Measurements from ENCODE around the gene TENM3. TPM values are rescaled to one million over a fixed set of nuclear protein-coding genes. Genes with fewer than 3 reads are reported as not detected.

TENM3 gene
- total RNA-seq, 1 experiment from 2014 or later: 71.0 TPM

GRCh38 chr4:182271731-182272130 lies 28.5 kb downstream of the TENM3 start:
- H3K27me3 Mint-ChIP-seq (ENCODE audit: low read depth): no peaks in the 10 kb centered on the region
- H3K36me3 Mint-ChIP-seq: peaks cover 28% of the 10 kb centered on the region
- peaks cover 16% of the 10 kb centered on the region for H3K9me3 Mint-ChIP-seq
- DNase-seq (ENCODE audit: low spot score) (no peak), ATAC-seq (no peak)
- H3K4me3 Mint-ChIP-seq: no peak overlapping the region
- TF ChIP-seq ETV6 (CRISPR knock-in tag; IDR thresholded peaks at IDR 0.05): no peak
- TF ChIP-seq, protein P1, sequence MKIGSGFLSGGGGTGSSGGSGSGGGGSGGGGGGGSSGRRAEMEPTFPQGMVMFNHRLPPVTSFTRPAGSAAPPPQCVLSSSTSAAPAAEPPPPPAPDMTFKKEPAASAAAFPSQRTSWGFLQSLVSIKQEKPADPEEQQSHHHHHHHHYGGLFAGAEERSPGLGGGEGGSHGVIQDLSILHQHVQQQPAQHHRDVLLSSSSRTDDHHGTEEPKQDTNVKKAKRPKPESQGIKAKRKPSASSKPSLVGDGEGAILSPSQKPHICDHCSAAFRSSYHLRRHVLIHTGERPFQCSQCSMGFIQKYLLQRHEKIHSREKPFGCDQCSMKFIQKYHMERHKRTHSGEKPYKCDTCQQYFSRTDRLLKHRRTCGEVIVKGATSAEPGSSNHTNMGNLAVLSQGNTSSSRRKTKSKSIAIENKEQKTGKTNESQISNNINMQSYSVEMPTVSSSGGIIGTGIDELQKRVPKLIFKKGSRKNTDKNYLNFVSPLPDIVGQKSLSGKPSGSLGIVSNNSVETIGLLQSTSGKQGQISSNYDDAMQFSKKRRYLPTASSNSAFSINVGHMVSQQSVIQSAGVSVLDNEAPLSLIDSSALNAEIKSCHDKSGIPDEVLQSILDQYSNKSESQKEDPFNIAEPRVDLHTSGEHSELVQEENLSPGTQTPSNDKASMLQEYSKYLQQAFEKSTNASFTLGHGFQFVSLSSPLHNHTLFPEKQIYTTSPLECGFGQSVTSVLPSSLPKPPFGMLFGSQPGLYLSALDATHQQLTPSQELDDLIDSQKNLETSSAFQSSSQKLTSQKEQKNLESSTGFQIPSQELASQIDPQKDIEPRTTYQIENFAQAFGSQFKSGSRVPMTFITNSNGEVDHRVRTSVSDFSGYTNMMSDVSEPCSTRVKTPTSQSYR (CRISPR knock-in tag; IDR thresholded peaks at IDR 0.05): no peak
- TF ChIP-seq ZNF121 (CRISPR knock-in tag; IDR thresholded peaks at IDR 0.05): no peak
- TF ChIP-seq E2F4 (CRISPR knock-in tag; IDR thresholded peaks at IDR 0.05; ENCODE audit: borderline replicate concordance, low read depth): no peak
- TF ChIP-seq NR1H2 (CRISPR knock-in tag; IDR thresholded peaks at IDR 0.05): no peak
- TF ChIP-seq OVOL2 (CRISPR knock-in tag; IDR thresholded peaks at IDR 0.05; ENCODE audit: borderline replicate concordance): no peak
- TF ChIP-seq TP53 (CRISPR knock-in tag; IDR thresholded peaks at IDR 0.05): no peak
- TF ChIP-seq PRRX2 (CRISPR knock-in tag; IDR thresholded peaks at IDR 0.05): no peak
- TF ChIP-seq, protein P2, sequence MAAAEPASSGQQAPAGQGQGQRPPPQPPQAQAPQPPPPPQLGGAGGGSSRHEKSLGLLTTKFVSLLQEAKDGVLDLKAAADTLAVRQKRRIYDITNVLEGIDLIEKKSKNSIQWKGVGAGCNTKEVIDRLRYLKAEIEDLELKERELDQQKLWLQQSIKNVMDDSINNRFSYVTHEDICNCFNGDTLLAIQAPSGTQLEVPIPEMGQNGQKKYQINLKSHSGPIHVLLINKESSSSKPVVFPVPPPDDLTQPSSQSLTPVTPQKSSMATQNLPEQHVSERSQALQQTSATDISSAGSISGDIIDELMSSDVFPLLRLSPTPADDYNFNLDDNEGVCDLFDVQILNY (CRISPR knock-in tag; IDR thresholded peaks at IDR 0.05): no peak
- ChIA-PET CTCF (no interaction called here), POLR2A (no interaction called here)
- H3K4me1 Mint-ChIP-seq: peaks cover 62% of the 10 kb centered on the region
- H3K27ac Mint-ChIP-seq: no peak overlapping the region

- ATAC-seq (no peak), DNase-seq (ENCODE audit: low spot score) (no peak)
- POLR2A ChIA-PET: no interaction called here
- Mint-ChIP-seq H3K9me3 (peaks cover 13% of the 10 kb centered on the region), H3K36me3 (peaks cover 24% of the 10 kb centered on the region), H3K4me3 (no peak overlapping the region), H3K4me1 (peaks cover 62% of the 10 kb centered on the region), H3K27me3 (ENCODE audit: low read depth) (no peaks in the 10 kb centered on the region), H3K27ac (0 out of 2 replicates have a peak overlapping the region, but pooled peaks have one; percentile 19)
- CTCF ChIA-PET: no interaction called here
- TF ChIP-seq CREM (CRISPR knock-in tag; IDR thresholded peaks at IDR 0.05) (no peak), ATF1 (CRISPR knock-in tag; IDR thresholded peaks at IDR 0.05) (no peak), PRRX2 (CRISPR knock-in tag; IDR thresholded peaks at IDR 0.05) (no peak), GRHL2 (CRISPR knock-in tag; IDR thresholded peaks at IDR 0.05; ENCODE audit: insufficient replicate concordance, severe bottlenecking) (no peak), E2F1 (CRISPR knock-in tag; IDR thresholded peaks at IDR 0.05) (no peak), AR (CRISPR knock-in tag; IDR thresholded peaks at IDR 0.05) (no peak), IRF1 (CRISPR knock-in tag; IDR thresholded peaks at IDR 0.05) (no peak), E2F4 (CRISPR knock-in tag; IDR thresholded peaks at IDR 0.05; ENCODE audit: borderline replicate concordance, low read depth) (no peak), EMX1 (CRISPR knock-in tag; IDR thresholded peaks at IDR 0.05) (no peak), NR1H2 (CRISPR knock-in tag; IDR thresholded peaks at IDR 0.05) (no peak), FOXP1 (CRISPR knock-in tag; IDR thresholded peaks at IDR 0.05; ENCODE audit: borderline replicate concordance) (no peak), KAT7 (CRISPR knock-in tag; IDR thresholded peaks at IDR 0.05; ENCODE audit: borderline replicate concordance) (no peak)
- TF ChIP-seq, protein P3, sequence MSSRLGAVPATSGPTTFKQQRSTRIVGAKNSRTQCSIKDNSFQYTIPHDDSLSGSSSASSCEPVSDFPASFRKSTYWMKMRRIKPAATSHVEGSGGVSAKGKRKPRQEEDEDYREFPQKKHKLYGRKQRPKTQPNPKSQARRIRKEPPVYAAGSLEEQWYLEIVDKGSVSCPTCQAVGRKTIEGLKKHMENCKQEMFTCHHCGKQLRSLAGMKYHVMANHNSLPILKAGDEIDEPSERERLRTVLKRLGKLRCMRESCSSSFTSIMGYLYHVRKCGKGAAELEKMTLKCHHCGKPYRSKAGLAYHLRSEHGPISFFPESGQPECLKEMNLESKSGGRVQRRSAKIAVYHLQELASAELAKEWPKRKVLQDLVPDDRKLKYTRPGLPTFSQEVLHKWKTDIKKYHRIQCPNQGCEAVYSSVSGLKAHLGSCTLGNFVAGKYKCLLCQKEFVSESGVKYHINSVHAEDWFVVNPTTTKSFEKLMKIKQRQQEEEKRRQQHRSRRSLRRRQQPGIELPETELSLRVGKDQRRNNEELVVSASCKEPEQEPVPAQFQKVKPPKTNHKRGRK (CRISPR knock-in tag; IDR thresholded peaks at IDR 0.05; ENCODE audit: borderline replicate concordance): no peak
- TF ChIP-seq, protein P4, sequence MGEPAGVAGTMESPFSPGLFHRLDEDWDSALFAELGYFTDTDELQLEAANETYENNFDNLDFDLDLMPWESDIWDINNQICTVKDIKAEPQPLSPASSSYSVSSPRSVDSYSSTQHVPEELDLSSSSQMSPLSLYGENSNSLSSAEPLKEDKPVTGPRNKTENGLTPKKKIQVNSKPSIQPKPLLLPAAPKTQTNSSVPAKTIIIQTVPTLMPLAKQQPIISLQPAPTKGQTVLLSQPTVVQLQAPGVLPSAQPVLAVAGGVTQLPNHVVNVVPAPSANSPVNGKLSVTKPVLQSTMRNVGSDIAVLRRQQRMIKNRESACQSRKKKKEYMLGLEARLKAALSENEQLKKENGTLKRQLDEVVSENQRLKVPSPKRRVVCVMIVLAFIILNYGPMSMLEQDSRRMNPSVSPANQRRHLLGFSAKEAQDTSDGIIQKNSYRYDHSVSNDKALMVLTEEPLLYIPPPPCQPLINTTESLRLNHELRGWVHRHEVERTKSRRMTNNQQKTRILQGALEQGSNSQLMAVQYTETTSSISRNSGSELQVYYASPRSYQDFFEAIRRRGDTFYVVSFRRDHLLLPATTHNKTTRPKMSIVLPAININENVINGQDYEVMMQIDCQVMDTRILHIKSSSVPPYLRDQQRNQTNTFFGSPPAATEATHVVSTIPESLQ (CRISPR knock-in tag; IDR thresholded peaks at IDR 0.05): no peak
These were observed 28.9 kb downstream of the TENM3 start for GRCh38 chr4:182272151-182272550.
